Colonic mucosa (tissue), 4 donors: ENCODE results near the gene HIVEP2. TPM values are rescaled to one million over a fixed set of nuclear protein-coding genes. Genes with fewer than 3 reads are reported as not detected.

Experiments used
- DNase-seq: peaks from one replicate; pipeline ENCODE4 v3.0.0-alpha.2; 2020
- H3K27ac ChIP-seq: fragments of 200-600 bp; one replicate; pipeline ENCODE4 v1.8.0; 2021
- H3K27me3 ChIP-seq: fragments of 200-600 bp; one replicate; pipeline ENCODE4 v1.8.0; 2021
- H3K36me3 ChIP-seq: fragments of 200-600 bp; one replicate; pipeline ENCODE4 v1.8.0; 2021
- H3K4me1 ChIP-seq: fragments of 200-600 bp; one replicate; pipeline ENCODE4 v1.8.0; 2021; ENCODE audit warnings: mild to moderate bottlenecking
- H3K4me3 ChIP-seq: fragments of 200-600 bp; one replicate; pipeline ENCODE4 v1.8.0; 2021
- H3K9ac ChIP-seq, 2 donors: one replicate each; pipeline ENCODE4 v1.7.0; 2013; ENCODE audit warnings: control low read depth in 2 of 2, low read depth in 2 of 2, low read length in 2 of 2
- H3K9me3 ChIP-seq: fragments of 200-600 bp; one replicate; pipeline ENCODE4 v1.8.0; 2021
- intact Hi-C: fragments of 100-400 bp; cut with DNase I; formaldehyde crosslinking; loops from one replicate; pipeline ENCODE4 v1.14.1; 2022
- total RNA-seq, 2 donors: library from RNA; stranded (reverse); fragmentation: NEBNext Ultra II Directional in 1 of 2; extraction: Animal tissue kit (Norgen Biotek cat#: 25700) in 1 of 2; gene quantifications; one replicate each; pipeline ENCODE4 v1.2.1, GENCODE V29; 2021
- TF ChIP-seq, protein P1 (sequence below): fragments of 200-600 bp; IDR thresholded peaks from one replicate; pipeline ENCODE4 v1.8.0; 2022; ENCODE audit warnings: antibody characterized with exemption, mild to moderate bottlenecking
- donor health status: healthy.
- donor health status: DM: no; HTN: no; CAD: no.
- donor health status: DM: no; HTN: no; CAD: no.

The HIVEP2 gene
- total RNA-seq, 2 donors from 2014 or later: 5.3 to 15.2 TPM

DNA sequence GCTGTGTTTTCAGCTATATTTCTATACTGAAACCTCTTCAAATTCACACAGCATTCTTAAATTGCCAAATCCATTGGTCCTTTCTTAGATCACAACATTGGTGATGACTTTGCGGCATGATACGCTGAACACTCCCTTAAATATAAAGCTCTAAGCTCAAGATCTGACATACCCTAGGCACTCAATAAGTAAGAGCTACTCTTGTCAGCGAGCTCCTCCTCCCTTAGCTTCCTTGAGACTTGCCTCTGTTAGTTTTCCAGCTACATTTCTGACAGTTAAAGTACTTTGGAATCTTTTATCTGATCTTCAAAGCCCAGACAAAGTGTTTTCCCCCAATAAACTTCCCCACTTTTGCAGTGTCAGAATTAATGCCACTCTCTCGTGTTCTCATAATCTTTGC is 117.0 kb downstream of the HIVEP2 start:
- Histone ChIP-seq H3K27me3 (no peaks in the 10 kb centered on the region), H3K27ac (peak overlapping the region; percentile 53), H3K36me3 (no peaks in the 10 kb centered on the region), H3K9me3 (no peaks in the 10 kb centered on the region), H3K9ac (no peak overlapping the region), H3K4me1 (peaks cover 2% of the 10 kb centered on the region), H3K4me3 (no peak overlapping the region)
- no peak for DNase-seq
- TF ChIP-seq, protein P1, sequence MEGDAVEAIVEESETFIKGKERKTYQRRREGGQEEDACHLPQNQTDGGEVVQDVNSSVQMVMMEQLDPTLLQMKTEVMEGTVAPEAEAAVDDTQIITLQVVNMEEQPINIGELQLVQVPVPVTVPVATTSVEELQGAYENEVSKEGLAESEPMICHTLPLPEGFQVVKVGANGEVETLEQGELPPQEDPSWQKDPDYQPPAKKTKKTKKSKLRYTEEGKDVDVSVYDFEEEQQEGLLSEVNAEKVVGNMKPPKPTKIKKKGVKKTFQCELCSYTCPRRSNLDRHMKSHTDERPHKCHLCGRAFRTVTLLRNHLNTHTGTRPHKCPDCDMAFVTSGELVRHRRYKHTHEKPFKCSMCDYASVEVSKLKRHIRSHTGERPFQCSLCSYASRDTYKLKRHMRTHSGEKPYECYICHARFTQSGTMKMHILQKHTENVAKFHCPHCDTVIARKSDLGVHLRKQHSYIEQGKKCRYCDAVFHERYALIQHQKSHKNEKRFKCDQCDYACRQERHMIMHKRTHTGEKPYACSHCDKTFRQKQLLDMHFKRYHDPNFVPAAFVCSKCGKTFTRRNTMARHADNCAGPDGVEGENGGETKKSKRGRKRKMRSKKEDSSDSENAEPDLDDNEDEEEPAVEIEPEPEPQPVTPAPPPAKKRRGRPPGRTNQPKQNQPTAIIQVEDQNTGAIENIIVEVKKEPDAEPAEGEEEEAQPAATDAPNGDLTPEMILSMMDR: no peak
- intact Hi-C loops: loop anchor here (10.0 kb wide), 1 partner anchor 117 kb away; the partner anchor contains the start of gene HIVEP2

DNA sequence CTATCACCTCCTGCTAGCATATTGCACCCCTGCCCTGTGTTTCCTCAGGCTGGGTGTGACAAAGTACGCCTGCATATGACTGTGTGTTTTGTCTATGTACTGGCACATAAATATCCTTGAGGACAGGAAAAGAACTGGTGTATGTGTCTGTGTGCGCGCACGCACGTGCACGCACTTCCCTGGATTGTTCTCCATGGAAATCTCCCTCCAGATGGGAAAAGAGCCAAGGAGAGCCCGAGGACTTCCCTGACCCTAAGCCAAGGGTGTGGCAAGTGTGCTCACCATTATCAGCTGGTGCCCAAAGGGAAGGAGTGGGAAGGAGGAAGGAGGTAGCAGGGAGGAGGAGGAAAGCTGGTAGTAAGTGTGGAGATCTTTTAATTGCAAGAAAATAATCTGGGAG is 117.6 kb downstream of the HIVEP2 start:
- Histone ChIP-seq H3K4me3 (no peak overlapping the region), H3K9ac (no peak overlapping the region), H3K4me1 (peaks cover 2% of the 10 kb centered on the region), H3K27me3 (no peaks in the 10 kb centered on the region), H3K36me3 (no peaks in the 10 kb centered on the region), H3K27ac (peak overlapping the region; percentile 53), H3K9me3 (no peaks in the 10 kb centered on the region)
- TF ChIP-seq, protein P1: no peak
- peak; percentile 87 for DNase-seq
- intact Hi-C loops: loop anchor here (10.0 kb wide), 1 partner anchor 117 kb away; the partner anchor contains the start of gene HIVEP2

DNA sequence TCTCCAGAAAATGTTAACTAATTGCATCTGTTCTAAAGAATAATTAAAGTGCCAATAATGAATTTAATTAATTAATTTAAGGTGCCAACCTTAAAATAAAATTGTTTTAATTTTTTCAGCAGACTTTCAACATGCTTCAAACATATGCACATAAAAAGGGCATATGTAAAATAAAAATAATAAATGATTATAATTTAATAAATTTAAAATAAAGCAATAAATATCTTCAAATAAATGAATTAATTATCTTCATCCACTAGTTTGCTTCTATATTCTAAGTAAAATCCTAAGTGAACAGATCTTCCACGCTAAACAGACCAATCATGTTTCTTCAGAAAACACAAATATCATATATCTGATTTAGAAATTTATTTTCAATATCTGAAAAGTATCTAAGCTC is 119.2 kb downstream of the HIVEP2 start:
- Histone ChIP-seq H3K9ac (no peak overlapping the region), H3K27me3 (no peaks in the 10 kb centered on the region), H3K27ac (no peak overlapping the region), H3K4me3 (no peak overlapping the region), H3K9me3 (no peaks in the 10 kb centered on the region), H3K4me1 (peaks cover 6% of the 10 kb centered on the region), H3K36me3 (no peaks in the 10 kb centered on the region)
- intact Hi-C loops: loop anchor here (10.0 kb wide), 1 partner anchor 119 kb away; the partner anchor contains the start of gene HIVEP2
- TF ChIP-seq, protein P1: no peak
- no peak for DNase-seq

DNA sequence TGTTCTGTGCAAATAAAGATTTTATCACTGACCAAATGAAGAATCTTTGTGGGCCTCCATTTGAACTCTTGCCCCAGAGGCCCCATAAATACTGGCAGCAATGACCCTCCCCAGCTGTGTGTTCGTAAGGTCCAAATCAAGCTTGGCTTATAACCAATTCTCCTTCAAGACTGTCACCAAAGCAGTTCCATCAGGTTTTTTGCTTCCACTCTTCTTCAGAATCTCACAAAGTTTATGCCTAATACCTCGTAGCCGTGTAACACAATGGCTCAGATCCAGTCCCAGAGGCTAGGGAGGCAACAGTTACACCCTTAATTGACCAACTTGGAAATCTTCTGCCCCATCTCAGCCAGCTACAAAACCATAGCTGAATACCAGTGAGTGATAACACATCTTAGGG is 120.5 kb downstream of the HIVEP2 start:
- H3K27ac ChIP-seq: no peak overlapping the region
- TF ChIP-seq, protein P1: no peak
- no peak for DNase-seq
- H3K4me1 ChIP-seq: peaks cover 6% of the 10 kb centered on the region
- no peaks in the 10 kb centered on the region for H3K36me3 ChIP-seq
- no peak overlapping the region for H3K9ac ChIP-seq
- no peaks in the 10 kb centered on the region for H3K9me3 ChIP-seq
- no peak overlapping the region for H3K4me3 ChIP-seq
- H3K27me3 ChIP-seq: no peaks in the 10 kb centered on the region
- intact Hi-C loops: loop anchor here (10.0 kb wide), 1 partner anchor 120 kb away; the partner anchor contains the start of gene HIVEP2

DNA sequence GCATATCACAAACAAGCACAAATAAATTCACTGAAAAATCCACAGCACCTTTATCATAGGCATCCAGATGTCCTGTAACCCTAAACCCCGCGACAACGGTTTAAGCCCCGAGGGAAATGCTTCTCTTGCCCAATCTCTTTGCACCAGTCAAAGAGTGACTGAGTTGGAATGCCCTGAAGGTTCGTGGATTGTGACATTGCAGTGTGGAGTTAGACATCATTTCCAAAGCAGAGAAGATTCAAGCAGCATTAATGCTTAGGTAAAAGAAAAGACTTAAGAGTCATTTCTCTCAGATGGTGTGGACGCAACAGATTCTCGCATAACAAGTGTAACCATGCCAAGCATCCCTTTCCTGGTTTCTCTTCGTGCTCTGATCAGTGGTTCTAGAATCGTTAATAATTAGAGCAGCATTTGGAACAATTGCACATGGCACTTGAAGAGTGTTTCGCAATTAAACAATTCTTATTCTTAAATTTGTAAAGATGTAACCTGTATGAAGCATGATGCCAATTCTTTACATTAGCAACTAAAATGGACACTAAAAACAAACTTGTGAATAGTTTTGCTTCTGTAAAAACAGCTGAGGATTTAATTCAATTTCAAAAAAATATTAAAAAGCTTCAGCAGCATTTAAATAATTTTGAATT is 121.6 kb downstream of the HIVEP2 start:
- Histone ChIP-seq H3K4me1 (peaks cover 6% of the 10 kb centered on the region), H3K27ac (no peak overlapping the region), H3K27me3 (no peaks in the 10 kb centered on the region), H3K9me3 (no peaks in the 10 kb centered on the region), H3K4me3 (no peak overlapping the region), H3K36me3 (no peaks in the 10 kb centered on the region), H3K9ac (no peak overlapping the region)
- intact Hi-C loops: loop anchor here (10.0 kb wide), 1 partner anchor 121 kb away; the partner anchor contains the start of gene HIVEP2
- TF ChIP-seq, protein P1: no peak
- DNase-seq: no peak
